GM21381 (cell line): Measurements from ENCODE around the gene ISY1.
A peak's percentile ranks its signal among the peaks of the same experiment; 100 is the strongest.
"Not testable (repeated sequence)": the region's sequence is repeated elsewhere in the genome, so short reads cannot be mapped to it uniquely, and the experiment has no call there.

ENCODE experiments used
- ATAC-seq: cut with Tn5 transposase; IDR thresholded peaks from one replicate; pipeline ENCODE4 v1.9.1; 2021; ENCODE audit warnings: mild to moderate bottlenecking, moderate library complexity; ENCODE audit not compliant: unreplicated experiment

The ISY1 gene

GRCh38 chr3:129160891-129161859 lies at the start of gene ISY1:
Gene ISY1, minus strand, starts transcription at chr3:129161063. Its CDS starts 88 bp downstream, at chr3:129160975.
- ATAC-seq = peak; percentile 77

GRCh38 chr3:129207479-129207878 lies 46.6 kb upstream of the ISY1 start:
- ATAC-seq = no peak

DNA sequence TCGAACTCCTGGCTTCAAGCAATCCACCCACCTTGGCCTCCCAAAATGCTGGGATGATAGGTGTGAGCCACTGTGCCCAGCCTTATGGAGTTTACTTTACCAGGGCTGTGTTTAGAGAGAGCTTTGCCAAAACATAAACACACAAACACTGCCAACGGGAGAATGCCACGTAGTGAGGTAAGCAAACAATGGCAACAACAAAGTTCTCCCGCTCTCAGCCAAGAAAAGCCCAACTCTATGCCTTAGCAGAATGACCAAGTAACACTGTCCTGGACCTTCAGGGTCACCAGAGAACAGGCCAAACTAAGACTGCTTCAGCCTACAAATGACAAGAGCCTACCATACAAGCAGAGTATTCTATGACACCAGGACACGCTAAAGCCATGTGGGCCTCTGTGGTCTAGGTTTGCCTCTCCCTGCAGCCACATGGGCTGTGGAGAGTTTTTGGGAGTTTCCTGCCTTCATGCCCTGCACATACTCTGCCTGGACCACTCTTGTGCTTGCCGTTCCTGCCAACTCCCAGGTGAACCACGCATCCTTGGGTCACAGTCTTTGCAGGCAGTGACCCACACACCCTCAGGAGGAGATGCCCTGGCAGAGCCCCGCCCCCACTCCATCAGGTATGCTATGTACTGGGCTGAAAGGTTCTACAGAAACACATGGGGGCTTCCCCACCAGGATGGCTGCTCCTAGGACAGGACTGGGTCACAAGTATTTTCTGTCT lies 44.4 kb upstream of the ISY1 start:
- no peak for ATAC-seq

GRCh38 chr3:129204473-129204872 lies 43.6 kb upstream of the ISY1 start:
- no peak for ATAC-seq

DNA sequence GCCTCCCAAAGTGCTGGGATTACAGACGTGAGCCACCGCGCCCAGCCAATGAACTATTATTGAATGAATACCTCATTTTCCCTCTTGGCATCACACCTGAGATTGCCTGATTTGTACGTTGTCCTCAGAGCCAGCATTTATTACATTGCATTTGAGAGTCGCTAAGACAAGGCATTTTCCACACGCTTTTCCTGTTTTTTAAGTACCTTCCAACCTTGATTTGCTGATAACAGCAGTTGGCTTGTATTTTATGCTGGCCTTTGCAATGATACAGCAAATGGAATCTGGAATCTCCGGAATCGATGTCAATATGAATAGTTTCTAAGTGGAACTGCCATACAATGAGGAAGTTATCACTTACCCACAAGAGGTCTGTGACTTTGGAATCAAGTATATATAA lies 38.5 kb upstream of the ISY1 start:
- no peak for ATAC-seq

DNA sequence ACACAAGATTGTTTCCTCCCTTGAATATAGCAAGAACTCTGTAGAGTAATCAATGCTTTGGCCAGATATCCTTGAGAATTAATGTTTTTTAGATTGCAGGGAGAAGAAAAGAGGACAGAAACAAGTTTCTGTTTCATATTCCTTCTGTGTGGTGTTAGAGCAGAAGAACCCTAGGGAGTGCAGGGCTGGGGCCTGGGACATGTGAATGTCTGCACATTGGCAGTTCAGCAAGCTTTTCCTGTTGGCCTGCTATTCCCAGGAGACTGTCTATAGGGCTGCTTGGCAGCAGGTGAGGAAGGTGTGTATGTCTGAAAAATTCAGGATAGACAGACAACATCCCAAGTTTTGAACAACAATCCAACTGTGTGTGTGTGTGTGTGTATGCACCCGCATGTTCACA lies 36.5 kb upstream of the ISY1 start:
- no peak for ATAC-seq

- no peak for ATAC-seq
Measured at GRCh38 chr3:129196601-129197000, 35.7 kb upstream of the ISY1 start.

- ATAC-seq = no peak
Measured at GRCh38 chr3:129195731-129196256, 34.9 kb upstream of the ISY1 start.

DNA sequence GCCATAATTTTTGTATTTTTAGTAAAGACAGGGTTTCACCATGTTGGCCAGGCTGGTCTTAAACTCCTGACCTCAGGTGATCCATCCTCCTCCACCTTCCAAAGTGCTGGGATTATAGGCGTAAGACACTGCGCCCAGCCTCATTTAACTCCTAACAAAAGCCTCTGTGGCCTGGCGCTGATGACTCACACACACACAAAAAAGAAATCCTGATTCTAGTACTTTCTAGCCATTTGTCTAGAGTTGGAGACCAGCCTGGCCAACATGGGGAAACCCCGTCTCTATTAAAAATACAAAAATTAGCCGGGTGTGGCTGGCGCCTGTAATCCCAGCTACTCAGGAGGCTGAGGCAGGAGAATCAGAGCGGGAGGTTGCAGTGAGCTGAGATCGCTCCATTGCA lies 28.9 kb upstream of the ISY1 start:
- not testable (repeated sequence) for ATAC-seq

- ATAC-seq = no peak
Measured at GRCh38 chr3:129187857-129188256, 27.0 kb upstream of the ISY1 start.

GRCh38 chr3:129185783-129186182 lies 24.9 kb upstream of the ISY1 start:
- no peak for ATAC-seq

- not testable (repeated sequence) for ATAC-seq
Measured at GRCh38 chr3:129184784-129185542, 24.1 kb upstream of the ISY1 start.

DNA sequence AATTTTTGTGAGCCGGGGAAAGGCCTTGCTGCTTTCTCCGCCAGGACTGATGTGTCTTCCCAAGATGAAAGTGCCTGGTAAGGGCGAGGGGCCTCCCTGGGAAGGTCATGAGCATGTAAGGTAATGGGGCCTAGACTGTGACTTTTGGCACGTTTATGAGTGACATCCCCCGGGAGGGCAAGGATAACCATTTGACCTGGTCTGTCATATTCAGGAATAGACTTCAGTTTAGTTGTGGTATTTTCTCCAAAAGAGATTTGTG lies 23.5 kb upstream of the ISY1 start:
- no peak for ATAC-seq

DNA sequence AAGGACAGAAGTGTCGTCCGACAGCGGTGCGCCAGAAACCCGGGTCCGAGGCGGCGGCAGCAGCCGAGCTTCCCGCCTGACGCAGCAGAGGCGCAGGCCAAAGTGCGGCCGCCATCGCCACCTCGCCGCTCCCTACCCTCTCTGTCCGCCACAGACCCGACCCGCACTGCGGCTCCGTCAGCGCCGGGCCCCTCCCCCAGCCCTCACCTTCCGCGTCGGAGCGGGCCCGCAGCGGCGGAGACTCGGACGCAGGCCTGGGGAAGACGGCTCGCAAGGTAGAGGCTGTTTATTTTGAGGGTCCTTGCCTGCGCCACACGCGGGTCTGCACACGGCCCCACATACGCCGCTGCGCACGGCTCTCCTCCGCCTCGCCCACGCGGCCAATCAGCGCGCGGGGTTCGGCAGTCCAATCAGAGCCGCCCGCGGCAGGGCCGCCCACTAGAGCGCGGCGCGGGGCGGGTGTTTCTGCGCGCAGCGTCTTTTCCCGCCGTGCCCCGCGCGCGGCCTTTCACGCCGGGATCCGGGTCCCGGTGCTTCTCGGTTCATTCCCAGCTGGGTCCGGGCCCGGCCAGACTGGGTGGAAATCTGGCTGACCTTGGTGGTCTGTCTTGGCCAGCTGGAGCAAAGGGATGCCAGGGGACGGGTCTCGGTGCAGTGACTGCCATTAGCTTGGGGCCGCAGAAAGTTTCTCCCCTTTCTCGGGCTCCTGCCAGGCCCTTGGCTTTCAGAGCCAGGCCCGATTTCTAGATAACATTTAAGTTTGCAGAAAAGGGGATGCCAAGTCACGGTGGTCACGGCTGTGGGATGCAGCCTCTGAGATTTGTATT lies 22.9 kb upstream of the ISY1 start, which contains the start of gene CNBP:
Gene CNBP, minus strand, starts transcription at position 328 of the 827 bp plus-strand sequence. CDS start 12,139 bp downstream, outside the sequence.
- ATAC-seq = peak; percentile 97

DNA sequence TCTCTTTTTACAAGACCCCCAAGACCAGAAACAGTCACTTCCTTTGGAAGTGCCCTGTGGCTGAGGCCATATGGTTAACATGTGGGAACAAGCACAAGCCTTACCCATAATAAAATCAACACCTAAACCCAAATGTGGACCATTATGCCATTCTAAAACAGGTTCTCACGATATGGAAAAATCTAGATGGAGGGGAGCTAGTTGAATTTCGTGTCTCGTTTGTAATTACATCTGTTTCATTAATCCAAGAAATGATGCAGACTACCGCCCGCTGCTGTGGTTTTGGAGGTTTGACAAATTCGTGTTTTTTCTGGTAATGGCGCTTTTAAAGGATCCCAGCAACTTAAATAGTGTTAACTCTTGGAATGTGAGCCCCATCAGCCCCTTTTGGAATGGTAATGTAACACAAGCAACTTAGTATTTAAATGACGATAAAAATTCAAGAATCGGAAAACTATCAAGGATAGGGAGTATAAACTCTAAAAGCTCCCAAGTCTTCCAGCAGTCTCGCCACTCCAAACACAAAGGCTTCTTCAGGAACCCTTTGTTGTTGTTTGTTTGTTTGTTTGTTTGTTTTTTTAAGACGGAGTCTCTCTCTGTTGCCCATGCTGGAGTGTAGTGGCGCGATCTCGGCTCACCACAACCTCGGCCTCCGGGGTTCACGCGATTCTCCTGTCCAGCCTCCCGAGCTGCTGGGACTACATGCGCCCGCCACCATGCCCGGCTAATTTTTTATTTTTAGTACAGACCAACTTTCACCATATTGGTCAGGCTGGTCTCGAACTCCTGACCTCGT lies 21.7 kb upstream of the ISY1 start:
- ATAC-seq = no peak

DNA sequence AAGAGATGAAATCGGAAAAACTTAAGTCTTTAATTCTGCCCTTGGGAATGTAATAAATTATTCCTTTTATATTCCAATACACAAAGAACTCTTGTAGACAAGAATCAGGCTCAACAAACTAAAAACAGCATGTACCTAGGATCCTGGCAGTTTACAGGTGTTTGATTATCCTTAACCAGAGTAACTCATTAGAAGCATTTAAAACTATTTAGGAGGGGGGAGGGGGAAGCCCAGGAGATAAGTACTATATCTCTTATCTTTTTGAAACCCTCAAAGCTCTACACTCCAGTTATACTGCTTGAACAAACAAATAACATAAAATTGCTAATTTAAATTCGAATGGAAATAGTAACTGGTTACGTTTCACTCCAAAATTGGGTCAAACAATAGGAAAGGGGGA lies 21.0 kb upstream of the ISY1 start:
- ATAC-seq = no peak

DNA sequence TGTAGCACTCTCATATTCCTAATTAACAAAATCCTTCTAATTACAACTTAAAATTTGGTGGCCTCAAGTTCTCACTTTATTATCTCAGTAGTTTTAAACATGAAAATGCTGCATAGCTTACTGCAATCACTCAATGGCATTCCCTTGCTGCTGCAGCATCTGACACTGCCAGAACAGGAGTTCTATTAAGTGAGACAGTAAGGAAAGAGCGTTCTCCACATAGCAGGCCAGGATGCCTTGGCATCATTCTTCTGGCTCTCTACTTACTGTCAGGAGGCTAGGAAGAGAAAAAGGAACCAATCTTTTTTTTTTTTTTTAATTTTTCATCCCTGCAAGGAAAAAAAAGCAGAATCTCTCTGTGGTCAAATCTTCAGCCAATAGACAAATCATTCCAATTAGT lies 19.6 kb upstream of the ISY1 start:
- ATAC-seq = no peak

DNA sequence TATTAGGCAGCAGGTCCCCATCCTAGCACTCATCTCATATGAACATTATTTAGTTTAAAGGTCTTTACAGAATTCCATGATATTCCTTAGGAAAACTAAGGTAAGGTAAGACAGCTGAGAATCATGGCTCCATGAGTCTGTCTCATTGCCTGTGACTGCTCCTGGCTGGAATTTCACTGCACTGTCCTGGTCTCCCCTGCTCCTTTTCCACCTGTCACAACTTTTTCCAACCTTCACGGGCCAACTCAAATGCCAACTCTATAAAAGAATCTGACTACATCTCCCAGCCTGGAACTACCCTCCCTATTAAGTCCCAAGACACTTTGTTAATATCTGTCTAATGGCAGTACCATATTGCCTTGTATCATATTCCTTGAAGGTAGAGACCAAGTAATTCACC lies 15.2 kb upstream of the ISY1 start:
- ATAC-seq = no peak

DNA sequence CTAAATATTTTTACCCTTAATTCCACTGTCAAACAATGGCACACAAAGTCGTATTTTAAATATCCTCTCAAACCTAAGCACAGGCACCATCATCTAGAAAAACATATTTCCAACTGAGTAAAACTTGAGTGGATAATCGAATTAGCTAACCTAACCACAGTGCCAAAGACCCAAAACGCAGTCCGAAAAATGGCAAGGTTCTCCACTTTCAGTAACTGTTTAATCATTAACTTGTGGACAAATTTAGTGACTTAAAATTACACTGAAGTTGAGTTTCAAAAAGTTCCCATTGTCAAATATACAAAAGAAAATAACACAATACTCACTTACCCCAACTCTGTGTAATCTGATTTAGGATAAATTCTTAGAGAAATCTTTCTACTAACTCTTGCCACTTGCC lies 12.9 kb upstream of the ISY1 start:
- ATAC-seq = no peak
